NAMALWA (cell line): ENCODE results near the gene FMC1.

Source experiments
- DNase-seq: peaks from one replicate; pipeline ENCODE4 v3.0.0-alpha.2; 2015; ENCODE audit warnings: low spot score

The FMC1 gene

GRCh38 chr7:139374246-139374645, 33.1 kb downstream of the FMC1 start:
- no peak for DNase-seq

- no peak for DNase-seq
These were observed 41.3 kb downstream of the FMC1 start for GRCh38 chr7:139382439-139382838.

GRCh38 chr7:139384611-139385010, 43.5 kb downstream of the FMC1 start:
- no peak for DNase-seq

- no peak for DNase-seq
These were observed 46.5 kb downstream of the FMC1 start for GRCh38 chr7:139387594-139387993.

GRCh38 chr7:139389091-139389490, 48.0 kb downstream of the FMC1 start:
- no peak for DNase-seq

- no peak for DNase-seq
These were observed 48.6 kb downstream of the FMC1 start for GRCh38 chr7:139389774-139390173.

- DNase-seq = no peak
These were observed 52.6 kb downstream of the FMC1 start for GRCh38 chr7:139393621-139394211.

- no peak for DNase-seq
These were observed 53.4 kb downstream of the FMC1 start for GRCh38 chr7:139394540-139394939.
